ENCODE data around the gene GFI1B.

The GFI1B gene

GRCh38 chr9:132976571-132976970, 1.9 kb upstream of the GFI1B start:
- Histone ChIP-seq H4K20me1 (ENCODE audit: insufficient read depth) (no peaks in the 10 kb centered on the region), H3K27me3 (ENCODE audit: insufficient read depth, low read depth) (peaks cover 73% of the 10 kb centered on the region), H2AFZ (ENCODE audit: low read depth) (no peak overlapping the region), H3K4me1 (ENCODE audit: low read depth, poor library complexity, severe bottlenecking) (peaks cover 3% of the 10 kb centered on the region), H3K4me3 (IDR thresholded peaks at IDR 0.05; ENCODE audit: insufficient read depth, low read depth, low read length) (no peak overlapping the region), H3K79me2 (ENCODE audit: insufficient read depth, low read depth) (no peaks in the 10 kb centered on the region), H3K9ac (no peak overlapping the region), H3K36me3 (ENCODE audit: insufficient read depth) (no peaks in the 10 kb centered on the region), H3K27ac (no peak overlapping the region), H3K4me2 (no peak overlapping the region)
- TF ChIP-seq, protein P1, sequence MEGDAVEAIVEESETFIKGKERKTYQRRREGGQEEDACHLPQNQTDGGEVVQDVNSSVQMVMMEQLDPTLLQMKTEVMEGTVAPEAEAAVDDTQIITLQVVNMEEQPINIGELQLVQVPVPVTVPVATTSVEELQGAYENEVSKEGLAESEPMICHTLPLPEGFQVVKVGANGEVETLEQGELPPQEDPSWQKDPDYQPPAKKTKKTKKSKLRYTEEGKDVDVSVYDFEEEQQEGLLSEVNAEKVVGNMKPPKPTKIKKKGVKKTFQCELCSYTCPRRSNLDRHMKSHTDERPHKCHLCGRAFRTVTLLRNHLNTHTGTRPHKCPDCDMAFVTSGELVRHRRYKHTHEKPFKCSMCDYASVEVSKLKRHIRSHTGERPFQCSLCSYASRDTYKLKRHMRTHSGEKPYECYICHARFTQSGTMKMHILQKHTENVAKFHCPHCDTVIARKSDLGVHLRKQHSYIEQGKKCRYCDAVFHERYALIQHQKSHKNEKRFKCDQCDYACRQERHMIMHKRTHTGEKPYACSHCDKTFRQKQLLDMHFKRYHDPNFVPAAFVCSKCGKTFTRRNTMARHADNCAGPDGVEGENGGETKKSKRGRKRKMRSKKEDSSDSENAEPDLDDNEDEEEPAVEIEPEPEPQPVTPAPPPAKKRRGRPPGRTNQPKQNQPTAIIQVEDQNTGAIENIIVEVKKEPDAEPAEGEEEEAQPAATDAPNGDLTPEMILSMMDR (conservative IDR thresholded peaks at IDR 0.05; ENCODE audit: low read depth, low read length) = no peak

- H3K36me3 ChIP-seq (ENCODE audit: insufficient read depth) = no peaks in the 10 kb centered on the region
- TF ChIP-seq, protein P1 (conservative IDR thresholded peaks at IDR 0.05; ENCODE audit: low read depth, low read length) = no peak
- no peak overlapping the region for H3K4me2 ChIP-seq
- H3K4me3 ChIP-seq (IDR thresholded peaks at IDR 0.05; ENCODE audit: insufficient read depth, low read depth, low read length) = no peak overlapping the region
- no peaks in the 10 kb centered on the region for H4K20me1 ChIP-seq (ENCODE audit: insufficient read depth)
- no peak overlapping the region for H3K9ac ChIP-seq
- H3K27ac ChIP-seq = no peak overlapping the region
- no peaks in the 10 kb centered on the region for H3K79me2 ChIP-seq (ENCODE audit: insufficient read depth, low read depth)
- H2AFZ ChIP-seq (ENCODE audit: low read depth) = no peak overlapping the region
- no peaks in the 10 kb centered on the region for H3K4me1 ChIP-seq (ENCODE audit: low read depth, poor library complexity, severe bottlenecking)
- peaks cover 87% of the 10 kb centered on the region for H3K27me3 ChIP-seq (ENCODE audit: insufficient read depth, low read depth)
Observed at GRCh38 chr9:132978112-132978450, 413 bp upstream of the GFI1B start.

- TF ChIP-seq, protein P1 (conservative IDR thresholded peaks at IDR 0.05; ENCODE audit: low read depth, low read length) = no peak
- H3K4me2 ChIP-seq = no peak overlapping the region
- no peak overlapping the region for H3K4me3 ChIP-seq (IDR thresholded peaks at IDR 0.05; ENCODE audit: insufficient read depth, low read depth, low read length)
- no peaks in the 10 kb centered on the region for H3K79me2 ChIP-seq (ENCODE audit: insufficient read depth, low read depth)
- no peak overlapping the region for H3K27ac ChIP-seq
- no peak overlapping the region for H2AFZ ChIP-seq (ENCODE audit: low read depth)
- no peak overlapping the region for H3K9ac ChIP-seq
- H3K36me3 ChIP-seq (ENCODE audit: insufficient read depth) = no peaks in the 10 kb centered on the region
- H3K4me1 ChIP-seq (ENCODE audit: low read depth, poor library complexity, severe bottlenecking) = no peaks in the 10 kb centered on the region
- peaks cover 85% of the 10 kb centered on the region for H3K27me3 ChIP-seq (ENCODE audit: insufficient read depth, low read depth)
- H4K20me1 ChIP-seq (ENCODE audit: insufficient read depth) = no peaks in the 10 kb centered on the region
Observed at GRCh38 chr9:132980157-132980556, 1.7 kb downstream of the GFI1B start.

GRCh38 chr9:132982458-132982857, 4.0 kb downstream of the GFI1B start:
- H4K20me1 ChIP-seq (ENCODE audit: insufficient read depth) = no peaks in the 10 kb centered on the region
- H3K27ac ChIP-seq = no peak overlapping the region
- H3K36me3 ChIP-seq (ENCODE audit: insufficient read depth) = no peaks in the 10 kb centered on the region
- H3K9ac ChIP-seq = no peak overlapping the region
- no peak overlapping the region for H3K4me2 ChIP-seq
- TF ChIP-seq, protein P1 (conservative IDR thresholded peaks at IDR 0.05; ENCODE audit: low read depth, low read length) = no peak
- no peaks in the 10 kb centered on the region for H3K79me2 ChIP-seq (ENCODE audit: insufficient read depth, low read depth)
- H3K4me3 ChIP-seq (IDR thresholded peaks at IDR 0.05; ENCODE audit: insufficient read depth, low read depth, low read length) = no peak overlapping the region
- no peaks in the 10 kb centered on the region for H3K4me1 ChIP-seq (ENCODE audit: low read depth, poor library complexity, severe bottlenecking)
- peaks cover 89% of the 10 kb centered on the region for H3K27me3 ChIP-seq (ENCODE audit: insufficient read depth, low read depth)
- no peak overlapping the region for H2AFZ ChIP-seq (ENCODE audit: low read depth)
